Measurements from ENCODE around the gene HK3. TPM values are rescaled to one million over a fixed set of nuclear protein-coding genes. Genes with fewer than 3 reads are reported as not detected.

Gene HK3
- polyA plus RNA-seq, 1 donor from 2014 or later, result 7.8 TPM

DNA sequence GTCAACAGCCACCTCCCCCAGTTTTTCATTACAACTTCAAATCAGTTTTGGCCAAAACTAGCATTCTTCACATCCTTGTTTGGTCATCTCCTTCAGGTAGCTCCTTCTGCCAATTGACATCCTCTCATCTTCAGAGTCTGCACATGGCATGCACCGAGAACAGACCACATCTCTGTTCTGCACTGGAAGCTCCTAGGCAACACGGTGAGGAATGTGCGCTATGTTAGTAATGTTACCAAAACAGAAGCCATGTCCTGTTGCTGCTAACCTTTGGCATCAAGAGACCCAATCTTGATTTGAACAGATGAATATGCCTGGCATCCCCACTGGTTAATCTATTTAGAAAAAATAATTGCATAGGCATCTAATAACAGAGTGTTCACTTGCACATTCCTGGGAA is 5.1 kb upstream of the HK3 start:
- Histone ChIP-seq H2AFZ (ENCODE audit: low read depth, low read length) (no peak overlapping the region), H3K9me2 (ENCODE audit: insufficient read depth, low read length) (no peaks in the 10 kb centered on the region), H3K36me3 (ENCODE audit: insufficient read depth, low read length) (peaks cover 7% of the 10 kb centered on the region), H3K27ac (ENCODE audit: low read length) (no peak overlapping the region), H3K4me3 (ENCODE audit: low read length) (no peak overlapping the region), H3K9ac (ENCODE audit: low read length) (no peak overlapping the region), H3F3A (ENCODE audit: insufficient read depth, low read length, poor library complexity, severe bottlenecking) (no peaks in the 10 kb centered on the region), H3K27me3 (ENCODE audit: insufficient read depth, low read depth, low read length) (no peaks in the 10 kb centered on the region), H3K79me2 (replicated peaks; ENCODE audit: insufficient read depth, low read length) (no peaks in the 10 kb centered on the region), H3K9me3 (ENCODE audit: low read length) (no peaks in the 10 kb centered on the region), H4K20me1 (ENCODE audit: insufficient read depth) (no peaks in the 10 kb centered on the region), H3K4me2 (ENCODE audit: low read length) (no peak overlapping the region)
- TF ChIP-seq RAD21 (conservative IDR thresholded peaks at IDR 0.05), result no peak
- no peak for TF ChIP-seq MXI1 (conservative IDR thresholded peaks at IDR 0.05; ENCODE audit: poor library complexity, severe bottlenecking)
- TF ChIP-seq, protein P1, sequence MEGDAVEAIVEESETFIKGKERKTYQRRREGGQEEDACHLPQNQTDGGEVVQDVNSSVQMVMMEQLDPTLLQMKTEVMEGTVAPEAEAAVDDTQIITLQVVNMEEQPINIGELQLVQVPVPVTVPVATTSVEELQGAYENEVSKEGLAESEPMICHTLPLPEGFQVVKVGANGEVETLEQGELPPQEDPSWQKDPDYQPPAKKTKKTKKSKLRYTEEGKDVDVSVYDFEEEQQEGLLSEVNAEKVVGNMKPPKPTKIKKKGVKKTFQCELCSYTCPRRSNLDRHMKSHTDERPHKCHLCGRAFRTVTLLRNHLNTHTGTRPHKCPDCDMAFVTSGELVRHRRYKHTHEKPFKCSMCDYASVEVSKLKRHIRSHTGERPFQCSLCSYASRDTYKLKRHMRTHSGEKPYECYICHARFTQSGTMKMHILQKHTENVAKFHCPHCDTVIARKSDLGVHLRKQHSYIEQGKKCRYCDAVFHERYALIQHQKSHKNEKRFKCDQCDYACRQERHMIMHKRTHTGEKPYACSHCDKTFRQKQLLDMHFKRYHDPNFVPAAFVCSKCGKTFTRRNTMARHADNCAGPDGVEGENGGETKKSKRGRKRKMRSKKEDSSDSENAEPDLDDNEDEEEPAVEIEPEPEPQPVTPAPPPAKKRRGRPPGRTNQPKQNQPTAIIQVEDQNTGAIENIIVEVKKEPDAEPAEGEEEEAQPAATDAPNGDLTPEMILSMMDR (IDR thresholded peaks at IDR 0.05; ENCODE audit: poor library complexity, severe bottlenecking), result no peak
- TF ChIP-seq, protein P2, sequence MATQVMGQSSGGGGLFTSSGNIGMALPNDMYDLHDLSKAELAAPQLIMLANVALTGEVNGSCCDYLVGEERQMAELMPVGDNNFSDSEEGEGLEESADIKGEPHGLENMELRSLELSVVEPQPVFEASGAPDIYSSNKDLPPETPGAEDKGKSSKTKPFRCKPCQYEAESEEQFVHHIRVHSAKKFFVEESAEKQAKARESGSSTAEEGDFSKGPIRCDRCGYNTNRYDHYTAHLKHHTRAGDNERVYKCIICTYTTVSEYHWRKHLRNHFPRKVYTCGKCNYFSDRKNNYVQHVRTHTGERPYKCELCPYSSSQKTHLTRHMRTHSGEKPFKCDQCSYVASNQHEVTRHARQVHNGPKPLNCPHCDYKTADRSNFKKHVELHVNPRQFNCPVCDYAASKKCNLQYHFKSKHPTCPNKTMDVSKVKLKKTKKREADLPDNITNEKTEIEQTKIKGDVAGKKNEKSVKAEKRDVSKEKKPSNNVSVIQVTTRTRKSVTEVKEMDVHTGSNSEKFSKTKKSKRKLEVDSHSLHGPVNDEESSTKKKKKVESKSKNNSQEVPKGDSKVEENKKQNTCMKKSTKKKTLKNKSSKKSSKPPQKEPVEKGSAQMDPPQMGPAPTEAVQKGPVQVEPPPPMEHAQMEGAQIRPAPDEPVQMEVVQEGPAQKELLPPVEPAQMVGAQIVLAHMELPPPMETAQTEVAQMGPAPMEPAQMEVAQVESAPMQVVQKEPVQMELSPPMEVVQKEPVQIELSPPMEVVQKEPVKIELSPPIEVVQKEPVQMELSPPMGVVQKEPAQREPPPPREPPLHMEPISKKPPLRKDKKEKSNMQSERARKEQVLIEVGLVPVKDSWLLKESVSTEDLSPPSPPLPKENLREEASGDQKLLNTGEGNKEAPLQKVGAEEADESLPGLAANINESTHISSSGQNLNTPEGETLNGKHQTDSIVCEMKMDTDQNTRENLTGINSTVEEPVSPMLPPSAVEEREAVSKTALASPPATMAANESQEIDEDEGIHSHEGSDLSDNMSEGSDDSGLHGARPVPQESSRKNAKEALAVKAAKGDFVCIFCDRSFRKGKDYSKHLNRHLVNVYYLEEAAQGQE (IDR thresholded peaks at IDR 0.05; ENCODE audit: borderline replicate concordance), result no peak
- no peak for TF ChIP-seq SMC3 (conservative IDR thresholded peaks at IDR 0.05; ENCODE audit: poor library complexity)

DNA sequence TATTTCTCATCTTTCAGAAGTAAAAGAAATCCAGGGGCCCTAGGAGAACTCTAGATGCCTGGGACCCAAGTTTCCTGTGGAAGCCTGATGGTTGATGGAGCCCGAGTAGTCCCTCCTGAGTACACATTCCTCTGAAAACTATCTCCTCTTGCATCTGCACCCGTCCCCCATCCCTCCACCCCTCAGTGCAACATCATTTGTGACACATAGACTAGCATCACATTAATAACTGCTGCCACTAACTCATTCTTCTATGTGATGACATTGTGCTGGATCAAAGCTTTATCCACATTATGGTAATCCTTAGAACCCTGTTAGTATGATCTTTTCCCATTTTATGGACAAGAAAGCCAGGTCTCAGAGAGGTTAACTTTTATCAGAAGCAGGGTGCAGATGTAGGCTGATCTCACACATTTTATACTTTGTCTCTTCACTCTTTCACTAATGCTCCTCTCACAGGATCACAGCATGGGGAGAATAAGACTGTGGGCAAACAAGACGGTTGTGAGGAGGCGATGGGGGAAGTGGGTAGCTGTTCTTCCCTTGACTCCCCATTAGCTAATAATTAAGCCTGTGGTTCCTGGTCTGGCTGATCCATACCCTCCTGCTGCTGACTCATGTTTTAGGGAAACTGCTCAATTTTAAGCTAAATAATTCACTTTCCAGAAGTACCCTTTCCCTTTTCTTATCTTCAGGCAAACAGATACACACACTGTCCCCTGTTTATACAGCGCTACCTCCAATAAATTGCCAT is 3.9 kb upstream of the HK3 start:
- Histone ChIP-seq H3K36me3 (ENCODE audit: insufficient read depth, low read length) (peaks cover 7% of the 10 kb centered on the region), H3K27ac (ENCODE audit: low read length) (no peak overlapping the region), H3K79me2 (replicated peaks; ENCODE audit: insufficient read depth, low read length) (no peaks in the 10 kb centered on the region), H3K27me3 (ENCODE audit: insufficient read depth, low read depth, low read length) (no peaks in the 10 kb centered on the region), H3K9ac (ENCODE audit: low read length) (no peak overlapping the region), H3K9me2 (ENCODE audit: insufficient read depth, low read length) (no peaks in the 10 kb centered on the region), H4K20me1 (ENCODE audit: insufficient read depth) (no peaks in the 10 kb centered on the region), H3F3A (ENCODE audit: insufficient read depth, low read length, poor library complexity, severe bottlenecking) (no peaks in the 10 kb centered on the region), H3K4me3 (ENCODE audit: low read length) (no peak overlapping the region), H2AFZ (ENCODE audit: low read depth, low read length) (no peak overlapping the region), H3K9me3 (ENCODE audit: low read length) (no peaks in the 10 kb centered on the region), H3K4me2 (ENCODE audit: low read length) (no peak overlapping the region)
- no peak for TF ChIP-seq EP300 (conservative IDR thresholded peaks at IDR 0.05; ENCODE audit: poor library complexity, severe bottlenecking)
- TF ChIP-seq TAF1 (IDR thresholded peaks at IDR 0.05; ENCODE audit: low read depth), result no peak
- TF ChIP-seq RAD21 (conservative IDR thresholded peaks at IDR 0.05), result no peak
- no peak for TF ChIP-seq EZH2 (IDR thresholded peaks at IDR 0.05; ENCODE audit: borderline replicate concordance, insufficient read depth, low read length, poor library complexity, severe bottlenecking)
- no peak for TF ChIP-seq SMC3 (conservative IDR thresholded peaks at IDR 0.05; ENCODE audit: poor library complexity)
- TF ChIP-seq POLR2AphosphoS5 (IDR thresholded peaks at IDR 0.05), result no peak
- TF ChIP-seq, protein P1 (IDR thresholded peaks at IDR 0.05; ENCODE audit: poor library complexity, severe bottlenecking), result no peak
- TF ChIP-seq, protein P2 (IDR thresholded peaks at IDR 0.05; ENCODE audit: borderline replicate concordance), result no peak
- TF ChIP-seq MXI1 (conservative IDR thresholded peaks at IDR 0.05; ENCODE audit: poor library complexity, severe bottlenecking), result no peak

Data from neural cell (in vitro differentiated cells).